Trophoblast cell (in vitro differentiated cells and primary cell): ENCODE measurements around the gene SGMS1.

ENCODE experiments used
- DNase-seq, 2 donors: peaks; one replicate each; pipeline ENCODE4 v3.0.0-alpha.2; 2016
- H2AFZ ChIP-seq: 2 replicates; pipeline ENCODE4 v1.6.1; 2013; ENCODE audit warnings: low read length, moderate library complexity, mild to moderate bottlenecking; ENCODE audit not compliant: insufficient read depth, poor library complexity
- H2AK5ac ChIP-seq: 2 replicates; pipeline ENCODE4 v1.6.1; 2013; ENCODE audit warnings: mild to moderate bottlenecking, low read length
- H2BK120ac ChIP-seq: 2 replicates; pipeline ENCODE4 v1.6.1; 2013; ENCODE audit warnings: low read length, mild to moderate bottlenecking, moderate library complexity; ENCODE audit not compliant: insufficient read depth, poor library complexity
- H2BK12ac ChIP-seq: 2 replicates; pipeline ENCODE4 v1.6.1; 2013; ENCODE audit warnings: mild to moderate bottlenecking, low read length, moderate library complexity
- H2BK5ac ChIP-seq: 2 replicates; pipeline ENCODE4 v1.6.1; 2013; ENCODE audit warnings: low read length, low read depth, moderate library complexity, mild to moderate bottlenecking; ENCODE audit not compliant: poor library complexity
- H3K14ac ChIP-seq: 2 replicates; pipeline ENCODE4 v1.6.1; 2013; ENCODE audit warnings: mild to moderate bottlenecking, low read length
- H3K18ac ChIP-seq: 2 replicates; pipeline ENCODE4 v1.6.1; 2013; ENCODE audit warnings: mild to moderate bottlenecking, low read length
- H3K23ac ChIP-seq: 2 replicates; pipeline ENCODE4 v1.6.1; 2013; ENCODE audit warnings: low read length
- H3K27ac ChIP-seq: 2 replicates; pipeline ENCODE4 v1.5.1; 2013; ENCODE audit warnings: low read depth, mild to moderate bottlenecking, inconsistent platforms, low read length, moderate library complexity
- H3K27me3 ChIP-seq: 2 replicates; pipeline ENCODE4 v1.6.1; 2013; ENCODE audit warnings: inconsistent platforms, mild to moderate bottlenecking, low read length, moderate library complexity; ENCODE audit not compliant: insufficient read depth
- H3K36me3 ChIP-seq, 2 experiments: 1 replicate in 1 of 2; 2 replicates in 1 of 2; pipeline ENCODE4 v1.6.1; 2013; ENCODE audit warnings: low read length in 2 of 2, mild to moderate bottlenecking in 2 of 2, moderate library complexity in 1 of 2; ENCODE audit not compliant: insufficient read depth in 2 of 2, control insufficient read depth in 1 of 2
- H3K4ac ChIP-seq: 2 replicates; pipeline ENCODE4 v1.6.1; 2013; ENCODE audit warnings: low read depth, mild to moderate bottlenecking, low read length, moderate library complexity
- H3K4me1 ChIP-seq, 2 experiments: 1 replicate in 1 of 2; 2 replicates in 1 of 2; pipeline ENCODE4 v1.6.1; 2013; ENCODE audit warnings: low read length in 2 of 2, mild to moderate bottlenecking in 2 of 2, moderate library complexity in 1 of 2; ENCODE audit not compliant: insufficient read depth in 2 of 2, control insufficient read depth in 1 of 2
- H3K4me2 ChIP-seq: 2 replicates; pipeline ENCODE4 v1.6.1; 2013; ENCODE audit warnings: inconsistent platforms, mild to moderate bottlenecking, low read length, moderate library complexity
- H3K4me3 ChIP-seq: 2 replicates; pipeline ENCODE4 v1.5.1; 2013; ENCODE audit warnings: mild to moderate bottlenecking, low read depth, low read length, inconsistent platforms
- H3K79me1 ChIP-seq: one replicate; pipeline ENCODE4 v1.6.1; 2013; ENCODE audit warnings: low read length
- H3K79me2 ChIP-seq: 2 replicates; pipeline ENCODE4 v1.6.1; 2013; ENCODE audit warnings: low read length, mild to moderate bottlenecking; ENCODE audit not compliant: control insufficient read depth, insufficient read depth, poor library complexity
- H3K9ac ChIP-seq: 2 replicates; pipeline ENCODE4 v1.6.1; 2013; ENCODE audit warnings: mild to moderate bottlenecking, low read length
- H3K9me3 ChIP-seq: 2 replicates; pipeline ENCODE4 v1.6.1; 2013; ENCODE audit warnings: low read depth, mild to moderate bottlenecking, control low read depth, inconsistent platforms, low read length; ENCODE audit not compliant: insufficient read depth
- H4K12ac ChIP-seq: 2 replicates; pipeline ENCODE4 v1.6.1; 2013; ENCODE audit warnings: low read depth, mild to moderate bottlenecking, low read length, moderate library complexity
- H4K8ac ChIP-seq: 2 replicates; pipeline ENCODE4 v1.6.1; 2013; ENCODE audit warnings: low read depth, mild to moderate bottlenecking, low read length, moderate library complexity
- H4K91ac ChIP-seq: one replicate; pipeline ENCODE4 v1.6.1; 2013; ENCODE audit warnings: low read depth, mild to moderate bottlenecking, low read length, moderate library complexity
- WGBS: extraction: QIAGEN DNeasy Blood & Tissue Kit; methylation state at CpG from one replicate; pipeline ENCODE4 v1.1.7; 2013; ENCODE audit warnings: missing lambda C conversion rate; ENCODE audit not compliant: insufficient read length, insufficient coverage; ENCODE audit errors: extremely low coverage; 5-methylcytosine and 5-hydroxymethylcytosine counted together

SGMS1 gene

DNA sequence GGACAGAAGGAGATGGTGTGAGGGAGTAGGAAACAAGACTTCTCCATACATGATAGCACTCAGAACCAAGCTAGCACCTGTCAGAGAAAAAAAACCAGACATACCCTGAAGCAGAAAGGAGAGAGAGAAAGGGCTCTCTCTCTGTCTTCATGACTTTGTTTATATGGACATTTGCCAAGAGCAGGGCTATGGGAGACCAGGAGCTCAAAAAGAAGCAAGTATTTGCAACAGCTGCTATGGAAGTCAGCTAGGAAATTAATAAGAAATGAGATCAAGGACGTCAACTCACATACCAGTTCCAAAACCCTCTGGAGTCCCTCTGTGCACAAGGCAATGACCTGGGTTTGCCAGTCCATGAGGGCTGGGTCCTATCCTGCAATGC lies 111.6 kb downstream of the SGMS1 start:
- H3K79me1 ChIP-seq = no peaks in the 10 kb centered on the region
- no peak overlapping the region for H2BK120ac ChIP-seq
- no peak overlapping the region for H2AFZ ChIP-seq
- H3K4me2 ChIP-seq = no peak overlapping the region
- no peak overlapping the region for H2BK5ac ChIP-seq
- H3K27me3 ChIP-seq = no peaks in the 10 kb centered on the region
- H4K12ac ChIP-seq = no peak overlapping the region
- no peak for DNase-seq
- no peak overlapping the region for H3K9ac ChIP-seq
- H3K23ac ChIP-seq = no peak overlapping the region
- no peaks in the 10 kb centered on the region for H3K9me3 ChIP-seq
- no peak overlapping the region for H4K91ac ChIP-seq
- no peaks in the 10 kb centered on the region for H3K4me1 ChIP-seq
- no peak overlapping the region for H3K4ac ChIP-seq
- H2AK5ac ChIP-seq = no peak overlapping the region
- H3K4me3 ChIP-seq = no peak overlapping the region
- no peak overlapping the region for H3K18ac ChIP-seq
- H4K8ac ChIP-seq = no peak overlapping the region
- H3K14ac ChIP-seq = no peak overlapping the region
- H2BK12ac ChIP-seq = no peak overlapping the region
- H3K36me3 ChIP-seq = no peaks in the 10 kb centered on the region
- no peak overlapping the region for H3K27ac ChIP-seq
- no CpG with 5 or more reads among the region's 1 CpG for WGBS
- no peaks in the 10 kb centered on the region for H3K79me2 ChIP-seq

DNA sequence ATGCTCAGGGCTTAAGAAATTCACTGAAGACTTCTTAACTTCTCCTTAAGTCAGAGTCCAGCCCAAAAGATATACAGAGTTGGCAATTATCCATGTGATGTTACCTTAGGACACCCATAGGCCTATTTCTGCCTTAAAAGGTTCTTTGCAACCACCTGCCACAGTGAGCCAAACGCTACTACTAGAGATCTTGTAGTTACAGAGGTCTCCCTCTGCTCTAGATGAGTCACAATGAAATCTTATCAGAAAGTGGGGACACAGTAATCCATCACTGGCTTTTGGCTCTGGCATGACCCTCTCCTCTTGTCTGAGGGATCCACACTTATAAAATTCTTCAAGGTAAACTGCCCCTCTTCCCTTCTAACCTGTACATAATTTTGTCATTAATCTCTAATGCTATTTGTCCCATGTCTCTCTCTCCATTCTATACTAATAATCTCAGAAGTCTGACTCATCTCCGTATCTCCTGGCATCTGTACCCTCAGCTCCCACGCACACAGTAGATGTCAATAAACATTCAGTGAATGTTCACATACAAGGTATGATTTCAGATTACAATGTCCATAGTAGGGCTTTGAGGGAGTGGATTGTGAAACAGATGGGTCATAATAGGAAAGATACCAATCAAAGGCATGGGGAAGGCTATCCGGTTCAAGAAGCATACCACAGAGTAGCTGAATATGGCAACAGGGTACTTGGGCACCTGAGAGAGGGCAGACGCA lies 112.1 kb downstream of the SGMS1 start:
- Histone ChIP-seq H2BK120ac (no peak overlapping the region), H3K9ac (no peak overlapping the region), H3K36me3 (no peaks in the 10 kb centered on the region), H3K4ac (no peak overlapping the region), H2AFZ (no peak overlapping the region), H4K91ac (no peak overlapping the region), H4K8ac (no peak overlapping the region), H3K4me1 (no peaks in the 10 kb centered on the region), H4K12ac (no peak overlapping the region), H3K18ac (no peak overlapping the region), H2BK12ac (no peak overlapping the region), H2AK5ac (no peak overlapping the region), H3K9me3 (no peaks in the 10 kb centered on the region), H3K14ac (no peak overlapping the region), H3K79me2 (no peaks in the 10 kb centered on the region), H2BK5ac (no peak overlapping the region), H3K4me2 (no peak overlapping the region), H3K23ac (no peak overlapping the region), H3K79me1 (no peaks in the 10 kb centered on the region), H3K27me3 (no peaks in the 10 kb centered on the region), H3K4me3 (no peak overlapping the region), H3K27ac (no peak overlapping the region)
- WGBS = no CpG with 5 or more reads among the region's 5 CpGs
- DNase-seq = peak; percentile 71 to 91

DNA sequence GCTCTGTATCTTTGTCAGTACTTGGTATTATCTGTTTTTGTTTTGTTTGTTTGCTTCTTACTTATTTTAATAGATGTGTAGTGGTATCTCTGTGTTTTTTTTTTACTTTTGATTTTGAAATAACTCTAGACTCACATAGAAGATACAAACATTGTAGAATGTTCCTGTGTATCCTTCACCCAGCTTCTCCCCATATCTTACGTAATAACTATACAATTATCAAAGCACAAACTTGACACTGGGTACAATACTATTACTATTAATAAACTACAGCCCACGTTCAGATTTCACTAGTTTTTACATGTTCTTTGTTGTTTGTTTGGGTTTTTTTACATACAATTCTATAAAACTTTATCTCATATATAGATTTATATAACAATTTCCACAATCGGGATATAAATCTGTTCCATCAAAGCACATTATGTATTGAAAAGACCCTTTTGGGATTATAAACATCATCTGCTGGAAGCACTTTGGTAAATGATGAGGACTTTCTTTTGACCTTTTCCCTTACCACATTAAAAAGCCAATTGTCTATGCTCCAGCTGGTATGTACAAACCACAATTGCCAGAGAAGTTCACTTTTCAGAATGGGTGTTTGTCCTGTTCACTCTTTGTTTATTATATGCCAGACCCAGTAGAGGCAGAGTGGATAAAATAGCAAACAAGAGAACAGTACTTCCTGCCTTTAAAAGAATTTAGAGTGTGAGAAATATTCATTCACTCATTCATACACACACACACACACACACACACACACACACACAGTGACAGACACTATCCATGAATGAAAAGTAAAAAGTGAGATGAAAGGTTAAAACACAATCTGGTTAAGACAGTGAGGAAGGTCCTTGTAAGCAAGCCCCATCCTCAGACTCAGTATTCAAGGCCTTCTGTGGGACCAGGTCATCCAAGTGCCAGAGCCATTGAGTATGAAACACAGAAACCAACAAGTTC lies 113.0 kb downstream of the SGMS1 start:
- no peaks in the 10 kb centered on the region for H3K36me3 ChIP-seq
- no peaks in the 10 kb centered on the region for H3K27me3 ChIP-seq
- no peaks in the 10 kb centered on the region for H3K4me1 ChIP-seq
- H3K27ac ChIP-seq = no peak overlapping the region
- H3K4ac ChIP-seq = no peak overlapping the region
- H2AK5ac ChIP-seq = no peak overlapping the region
- H3K23ac ChIP-seq = no peak overlapping the region
- H3K79me2 ChIP-seq = no peaks in the 10 kb centered on the region
- no peak overlapping the region for H3K4me2 ChIP-seq
- no peak overlapping the region for H2BK120ac ChIP-seq
- H3K9me3 ChIP-seq = no peaks in the 10 kb centered on the region
- H3K4me3 ChIP-seq = no peak overlapping the region
- H4K91ac ChIP-seq = no peak overlapping the region
- H3K18ac ChIP-seq = no peak overlapping the region
- no peak overlapping the region for H4K12ac ChIP-seq
- no peak for DNase-seq
- no peak overlapping the region for H4K8ac ChIP-seq
- H3K9ac ChIP-seq = no peak overlapping the region
- H2BK12ac ChIP-seq = no peak overlapping the region
- H2AFZ ChIP-seq = no peak overlapping the region
- H3K79me1 ChIP-seq = no peaks in the 10 kb centered on the region
- H3K14ac ChIP-seq = no peak overlapping the region
- H2BK5ac ChIP-seq = no peak overlapping the region
- 100% methylated on average over 1 of the region's 3 CpGs for WGBS

DNA sequence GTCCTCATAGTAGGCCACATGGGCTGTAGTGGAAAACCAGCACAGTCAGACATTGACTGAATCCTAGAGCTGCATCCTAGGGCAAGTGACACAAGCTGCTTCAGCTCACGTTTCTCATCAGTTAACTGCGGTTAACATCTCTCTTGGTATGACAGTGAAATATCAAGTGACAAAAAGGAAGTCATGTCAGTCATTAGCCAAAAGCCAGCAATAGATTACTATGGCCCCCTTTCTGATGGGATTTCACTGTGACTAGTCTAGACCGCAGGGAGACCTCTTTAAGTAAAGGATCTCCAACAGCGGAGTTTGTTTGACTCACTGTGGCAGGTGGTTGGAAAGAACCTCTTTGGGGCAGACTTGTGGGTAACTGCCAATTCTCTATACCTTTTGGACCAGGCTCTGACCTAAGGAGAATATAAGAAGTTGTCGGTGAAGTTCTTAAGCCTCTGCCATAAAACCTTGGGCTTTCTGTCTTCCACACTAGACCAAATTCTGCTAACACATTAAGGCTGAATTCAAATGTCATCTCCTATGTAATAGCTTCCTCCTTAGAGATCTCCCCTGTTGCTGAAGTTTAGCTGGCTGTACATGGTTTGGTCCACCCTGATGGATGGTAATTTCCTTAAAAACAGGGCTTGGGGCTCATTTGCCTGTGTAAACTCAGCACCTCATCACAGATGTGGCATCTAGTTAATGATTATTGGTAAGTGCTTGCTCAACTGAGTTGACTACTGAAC lies 115.3 kb downstream of the SGMS1 start:
- WGBS = no CpG with 5 or more reads among the region's 5 CpGs
- Histone ChIP-seq H3K9me3 (no peaks in the 10 kb centered on the region), H3K27me3 (no peaks in the 10 kb centered on the region), H3K36me3 (no peaks in the 10 kb centered on the region), H4K8ac (no peak overlapping the region), H2BK12ac (no peak overlapping the region), H3K9ac (no peak overlapping the region), H3K4me2 (no peak overlapping the region), H3K27ac (no peak overlapping the region), H2AFZ (no peak overlapping the region), H4K12ac (no peak overlapping the region), H3K4me3 (no peak overlapping the region), H3K18ac (no peak overlapping the region), H2BK5ac (no peak overlapping the region), H2BK120ac (no peak overlapping the region), H3K79me1 (peaks cover 1% of the 10 kb centered on the region), H4K91ac (no peak overlapping the region), H2AK5ac (no peak overlapping the region), H3K4me1 (peaks cover 4% of the 10 kb centered on the region in 2 experiments), H3K14ac (no peak overlapping the region), H3K79me2 (no peaks in the 10 kb centered on the region), H3K4ac (no peak overlapping the region), H3K23ac (no peak overlapping the region)
- no peak for DNase-seq
